Activated T-cell treated with anti-CD3 and anti-CD28 coated beads, Interleukin-2, amount 50 U/mL, for 48 hours (primary cell): Measurements from ENCODE around the gene CXCR6.

Experiments
- DNase-seq, 2 experiments: peaks; one replicate each; pipeline ENCODE4 v3.0.0-alpha.2; 2020

Gene CXCR6

GRCh38 chr3:45969953-45970352 lies 26.7 kb downstream of the CXCR6 start:
- DNase-seq: no peak

DNA sequence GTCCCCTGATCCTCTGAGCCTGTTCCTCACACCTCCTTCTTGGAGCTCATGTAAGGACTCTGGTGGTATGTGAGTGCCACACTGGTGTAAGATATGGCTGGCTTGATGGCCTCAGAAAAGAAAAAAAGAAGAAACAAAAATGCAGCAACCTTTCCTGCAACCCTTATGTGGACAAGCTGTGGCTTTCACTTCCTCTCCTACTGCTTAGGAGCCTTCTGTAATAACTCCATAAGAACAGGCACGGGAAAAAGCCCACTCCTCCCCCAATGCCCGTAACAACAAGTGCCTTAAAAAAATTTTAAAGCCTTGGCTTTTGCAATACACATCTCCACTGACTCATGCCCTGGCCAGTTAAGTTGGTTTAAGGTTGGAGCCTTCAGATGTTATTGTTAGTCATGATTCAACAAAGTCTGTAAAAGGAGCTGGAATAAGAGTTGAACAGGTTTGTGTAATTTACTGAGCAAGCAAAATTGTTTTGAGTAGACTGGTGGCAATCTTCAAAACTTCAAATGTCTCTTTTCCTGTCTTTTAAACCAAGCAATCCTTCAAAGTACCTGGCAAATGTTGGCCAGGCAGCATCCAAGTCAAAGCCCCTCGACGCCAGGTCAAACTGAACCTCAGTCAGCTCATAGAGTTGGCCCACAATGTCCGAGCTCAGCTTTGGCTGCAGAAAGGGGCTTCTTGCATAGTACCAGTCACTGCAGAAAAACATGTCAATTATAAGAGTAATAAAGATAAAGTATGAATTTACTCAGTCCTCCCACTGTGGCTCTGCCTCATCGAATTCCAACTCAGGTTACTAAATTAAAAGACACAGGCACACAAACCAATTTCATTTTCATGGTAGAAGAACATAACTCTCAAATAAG lies 29.5 kb downstream of the CXCR6 start:
- no peak for DNase-seq

DNA sequence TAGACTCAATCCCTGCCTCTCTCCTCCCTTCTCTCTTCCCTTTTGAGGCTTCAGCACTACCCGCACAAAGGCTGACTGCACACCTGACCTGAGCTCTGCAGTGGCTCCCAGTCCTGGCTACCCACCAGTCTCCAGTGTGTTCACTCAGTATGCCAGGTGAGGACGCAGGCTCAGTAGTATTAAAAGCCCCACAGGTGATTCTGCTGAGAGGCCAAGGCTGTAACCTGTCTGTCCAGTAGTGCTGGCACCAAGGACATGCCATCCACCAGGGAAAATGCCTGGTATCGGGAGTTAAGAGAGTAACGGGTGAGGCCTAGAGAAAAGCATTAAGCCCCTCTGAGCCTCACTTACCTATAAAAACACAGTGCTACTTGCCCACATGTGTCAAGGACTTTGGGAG lies 31.4 kb downstream of the CXCR6 start:
- DNase-seq: no peak

DNA sequence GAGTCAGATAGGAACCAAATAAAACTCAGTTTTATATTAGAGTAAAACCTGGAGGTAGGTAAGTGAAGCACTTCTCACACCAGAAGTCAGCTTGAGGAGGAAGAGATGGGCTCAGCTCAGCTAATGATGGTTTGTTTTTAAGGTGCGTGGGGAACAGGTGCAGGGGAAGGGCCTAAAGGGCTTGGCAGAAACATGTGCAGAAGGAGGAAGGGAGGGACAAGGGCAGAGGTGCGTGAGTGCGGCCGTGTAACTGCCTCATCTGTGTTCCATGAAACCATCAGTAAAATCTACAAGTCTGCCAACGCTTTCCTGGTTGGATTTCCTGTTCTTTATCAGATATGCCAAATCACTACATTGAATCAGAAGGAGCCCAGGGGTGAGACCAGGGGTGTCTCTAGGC lies 32.4 kb downstream of the CXCR6 start:
- DNase-seq: no peak

- peak in 1 of 2 experiments; percentile 44 for DNase-seq
Measured at GRCh38 chr3:45976191-45977091, 33.2 kb downstream of the CXCR6 start.

GRCh38 chr3:45978006-45978761 lies 34.9 kb downstream of the CXCR6 start:
- DNase-seq: peak; percentile 67 to 72

DNA sequence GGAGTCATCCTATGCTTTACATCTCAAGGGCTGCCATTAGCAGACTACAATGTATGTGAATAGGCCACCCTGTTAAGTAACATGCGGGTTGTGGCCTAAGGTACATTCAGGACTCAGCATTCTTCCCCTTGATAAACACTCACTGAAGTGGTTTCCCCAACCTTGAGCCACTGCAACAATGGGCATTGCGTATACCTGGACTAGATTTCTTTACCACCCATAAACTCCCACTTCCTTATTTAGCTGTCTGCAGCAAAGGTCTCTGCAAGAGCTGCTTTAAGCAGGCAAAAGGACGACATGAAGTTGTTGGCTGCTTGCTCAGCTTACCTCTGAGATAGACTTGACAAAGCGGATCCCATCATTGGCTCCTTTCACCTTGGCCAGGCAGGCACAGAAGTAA lies 36.1 kb downstream of the CXCR6 start:
- no peak for DNase-seq

GRCh38 chr3:45980229-45980813 lies 37.1 kb downstream of the CXCR6 start:
- no peak for DNase-seq

- DNase-seq: no peak
Measured at GRCh38 chr3:45980819-45981218, 37.6 kb downstream of the CXCR6 start.

- no peak for DNase-seq
Measured at GRCh38 chr3:45981346-45982074, 38.2 kb downstream of the CXCR6 start.

DNA sequence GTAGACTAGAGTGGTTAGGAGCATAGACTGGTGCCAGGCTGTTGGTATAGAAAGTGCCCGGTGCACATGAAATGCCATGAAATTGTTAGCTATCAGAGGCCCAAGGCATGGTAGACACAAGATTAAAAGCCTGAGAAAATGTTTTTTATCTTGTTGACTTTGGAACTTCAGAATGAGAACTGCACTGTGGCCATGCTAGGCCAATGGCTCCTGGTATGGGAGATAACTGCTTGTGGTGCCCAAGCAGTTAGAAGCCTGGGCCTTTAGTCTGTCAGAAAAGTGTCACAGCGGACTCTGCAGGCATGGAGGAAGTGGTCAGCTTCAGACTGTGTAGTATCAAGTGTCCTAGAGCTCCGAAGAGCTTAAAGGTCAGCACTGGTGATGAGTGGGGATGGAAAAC lies 40.5 kb downstream of the CXCR6 start:
- no peak for DNase-seq

DNA sequence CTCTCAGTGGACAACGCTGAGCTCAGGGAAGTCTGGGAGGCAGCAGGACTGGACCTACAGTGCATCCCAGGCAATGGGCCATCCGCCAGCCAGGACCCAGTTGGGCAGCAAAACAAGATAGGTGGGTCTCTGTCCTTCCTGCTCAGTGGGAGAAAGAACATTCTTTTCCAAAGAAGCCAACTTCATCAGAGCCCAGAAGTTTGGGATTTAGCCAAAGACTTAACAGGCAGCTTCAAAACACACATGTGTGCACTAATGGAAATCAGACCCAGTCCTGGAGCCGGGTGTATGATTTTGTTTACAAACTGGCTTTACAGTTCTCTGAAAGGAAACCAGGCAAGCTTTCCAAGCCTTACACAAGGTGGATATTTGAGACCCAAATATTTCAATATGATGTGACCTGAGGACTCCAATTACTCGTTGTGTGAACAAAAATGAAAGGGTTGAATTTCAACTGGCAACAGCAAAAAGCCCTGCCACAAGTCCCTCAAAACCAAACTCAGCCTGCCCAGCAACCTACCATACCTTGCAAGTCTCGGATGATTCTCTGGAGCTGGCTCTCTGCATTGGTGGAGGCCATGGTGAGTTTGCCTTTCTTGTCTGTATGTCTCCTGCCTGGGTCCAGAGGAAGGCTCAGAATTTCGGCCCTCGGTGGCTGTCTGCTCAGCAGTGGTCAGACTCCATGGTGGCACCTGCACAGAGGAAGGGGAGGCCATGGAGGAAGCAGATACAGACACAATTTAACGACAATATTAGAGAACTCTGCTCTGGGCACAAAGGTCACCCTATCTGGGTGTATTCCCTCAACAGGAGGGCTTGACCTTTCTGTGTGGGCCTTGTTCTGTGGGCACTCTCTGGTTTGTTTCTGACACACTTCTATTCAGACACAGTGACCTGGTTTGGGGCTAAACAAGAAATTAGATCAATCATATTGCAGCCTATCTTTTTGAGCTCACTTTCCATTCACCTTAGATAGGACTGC lies 41.4 kb downstream of the CXCR6 start:
- DNase-seq: no peak

DNA sequence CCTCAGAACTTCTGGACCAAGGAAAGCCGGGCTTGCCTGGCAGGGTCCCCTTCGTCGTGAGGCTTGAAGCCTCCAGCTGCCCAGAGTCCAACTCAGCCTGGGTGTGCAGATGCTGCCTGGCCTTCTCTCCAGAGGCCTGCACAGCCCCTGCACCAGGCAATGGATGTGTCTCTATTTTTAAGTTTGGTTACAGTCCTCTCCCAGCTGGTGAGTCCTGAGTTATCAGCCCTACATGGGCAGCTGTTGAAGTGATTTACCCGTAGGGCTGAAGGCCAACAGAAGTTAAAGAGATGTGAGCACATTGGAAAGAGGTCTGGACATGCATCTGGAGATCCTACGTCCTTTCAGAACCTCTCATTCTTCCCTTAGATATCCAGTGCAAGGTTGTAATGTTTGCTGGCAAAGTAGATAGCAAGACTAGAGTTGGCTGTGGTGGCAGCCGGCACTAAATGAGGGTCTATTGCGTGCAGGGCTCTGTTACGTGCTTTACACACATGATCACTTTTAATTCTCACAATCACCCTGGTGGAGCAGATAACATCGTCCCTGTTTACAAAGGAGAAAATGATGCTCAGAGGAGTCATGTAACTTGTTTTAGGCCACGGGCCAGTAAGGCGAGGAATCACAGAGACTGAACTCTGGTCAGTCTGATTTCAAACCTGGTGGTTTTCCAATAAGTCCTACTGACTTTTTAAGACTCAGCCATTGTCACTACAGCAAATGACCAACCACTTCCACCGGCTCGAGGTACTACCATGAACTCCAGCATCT lies 42.5 kb downstream of the CXCR6 start:
- no peak for DNase-seq

- DNase-seq: no peak
Measured at GRCh38 chr3:45986303-45986982, 43.2 kb downstream of the CXCR6 start.

GRCh38 chr3:45987368-45988291 lies 44.4 kb downstream of the CXCR6 start:
- no peak for DNase-seq

- DNase-seq: no peak
Measured at GRCh38 chr3:45988362-45988761, 45.1 kb downstream of the CXCR6 start.

DNA sequence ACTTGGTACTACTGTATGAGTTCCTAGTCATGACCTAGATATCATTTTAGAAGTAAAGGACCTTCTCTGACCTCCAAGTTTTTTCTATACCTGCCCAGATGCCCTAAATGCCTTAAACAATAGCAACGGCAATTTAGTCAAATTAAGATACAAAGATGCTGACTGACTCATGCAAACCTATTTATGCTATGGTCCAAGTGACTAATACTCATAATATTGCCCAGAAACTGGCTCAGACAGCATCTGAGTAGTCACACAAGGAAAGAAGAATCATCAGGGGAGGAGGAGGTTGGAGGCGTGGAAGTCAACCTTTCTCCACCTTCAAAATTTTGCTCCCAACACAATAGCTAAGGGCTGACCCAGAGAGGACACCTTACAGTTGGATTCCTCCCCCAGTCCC lies 45.5 kb downstream of the CXCR6 start:
- DNase-seq: no peak

- no peak for DNase-seq
Measured at GRCh38 chr3:45990181-45990580, 46.9 kb downstream of the CXCR6 start.
